GM19372 (cell line): Measurements from ENCODE around the gene CROCC2.

ENCODE experiments used
- ATAC-seq: cut with Tn5 transposase; IDR thresholded peaks from one replicate; pipeline ENCODE4 v1.9.1; 2021; ENCODE audit warnings: mild to moderate bottlenecking, low read depth, moderate library complexity; ENCODE audit not compliant: unreplicated experiment

CROCC2 gene

DNA sequence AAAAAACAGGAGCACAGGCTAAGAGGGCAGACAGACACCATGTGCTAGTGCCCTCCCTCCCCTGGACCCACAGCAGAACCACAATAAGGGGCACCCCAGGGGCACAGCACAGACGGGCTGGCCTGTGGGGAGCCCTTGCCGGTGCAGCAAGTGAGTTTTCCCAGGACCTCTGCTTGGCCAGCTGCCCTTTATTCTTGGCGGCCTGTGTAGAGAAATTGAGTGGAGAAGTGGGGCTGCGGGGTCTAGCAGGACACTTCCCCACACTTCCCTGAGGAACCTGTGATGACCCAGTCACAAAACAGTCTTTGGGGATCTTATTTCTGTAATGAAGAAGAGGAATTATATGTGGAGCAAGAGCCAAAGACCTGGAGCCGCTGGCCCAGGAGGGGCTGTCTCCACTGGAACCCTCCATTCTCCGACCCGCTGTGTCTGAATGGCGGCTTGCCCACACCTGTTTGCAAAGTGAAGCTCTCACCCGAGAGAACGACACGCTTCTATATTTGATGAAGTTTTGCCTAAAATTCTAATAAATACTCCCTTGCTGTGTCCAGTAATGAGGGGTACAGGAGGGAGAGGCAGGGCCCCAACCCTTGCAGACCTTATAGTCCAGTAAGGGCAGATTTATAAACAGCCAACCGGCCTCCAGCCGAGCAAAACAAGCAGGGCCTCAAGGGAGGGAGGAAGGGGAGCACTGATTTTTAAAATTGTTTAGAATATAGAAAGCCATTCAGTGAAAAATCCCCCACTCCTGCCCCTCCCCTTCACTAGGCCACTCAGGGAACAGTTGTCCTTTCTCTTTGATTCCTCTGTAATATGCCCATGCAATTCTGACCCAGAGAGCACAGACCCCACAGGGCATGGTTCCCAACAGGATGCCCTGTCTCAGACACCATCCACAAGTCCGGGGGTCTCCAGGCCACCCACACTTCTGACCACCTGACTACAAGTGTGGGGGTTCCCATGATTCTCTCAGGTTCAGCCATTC, 47.6 kb downstream of the CROCC2 start:
- no peak for ATAC-seq

GRCh38 chr2:240954436-240955305, 48.5 kb downstream of the CROCC2 start:
- no peak for ATAC-seq

GRCh38 chr2:240955306-240956170, 49.4 kb downstream of the CROCC2 start:
- ATAC-seq: no peak

DNA sequence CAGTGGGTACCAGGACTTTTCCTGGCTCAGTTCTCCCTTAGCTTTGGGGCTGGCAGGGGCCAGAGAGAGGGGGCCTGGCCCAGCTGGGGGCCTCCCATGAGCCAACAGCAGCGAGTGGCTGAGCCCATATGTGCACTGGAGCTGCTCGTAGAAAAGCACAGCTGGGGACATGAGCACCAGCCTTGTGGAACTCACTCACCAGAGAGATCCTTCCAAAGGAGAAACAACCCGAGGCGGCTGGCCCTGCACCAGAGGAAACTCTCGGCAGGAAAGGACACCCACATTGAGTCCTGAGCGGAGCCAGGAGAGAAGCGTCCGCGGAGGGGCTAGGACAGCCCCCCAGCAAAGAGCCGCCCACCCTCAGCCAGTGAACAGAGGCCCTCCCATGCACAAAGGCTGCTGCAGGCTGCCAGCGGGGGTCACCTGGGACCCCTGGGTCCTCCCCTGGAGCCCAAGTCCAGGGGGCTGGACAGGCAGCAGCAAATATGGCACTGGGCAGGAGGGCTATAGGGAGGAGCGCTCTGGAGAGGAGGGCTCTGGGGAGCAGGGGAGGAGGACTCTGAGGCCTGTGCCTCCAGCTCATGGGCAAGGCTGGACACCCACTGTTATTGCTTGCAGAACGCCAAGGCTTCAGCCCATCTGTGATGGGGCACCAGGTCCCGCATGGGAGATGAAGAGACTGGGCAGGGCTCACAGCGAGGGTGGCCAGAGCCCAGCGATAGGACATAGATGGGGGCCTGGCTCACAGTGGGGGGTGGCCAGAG, 50.2 kb downstream of the CROCC2 start:
- ATAC-seq: no peak

DNA sequence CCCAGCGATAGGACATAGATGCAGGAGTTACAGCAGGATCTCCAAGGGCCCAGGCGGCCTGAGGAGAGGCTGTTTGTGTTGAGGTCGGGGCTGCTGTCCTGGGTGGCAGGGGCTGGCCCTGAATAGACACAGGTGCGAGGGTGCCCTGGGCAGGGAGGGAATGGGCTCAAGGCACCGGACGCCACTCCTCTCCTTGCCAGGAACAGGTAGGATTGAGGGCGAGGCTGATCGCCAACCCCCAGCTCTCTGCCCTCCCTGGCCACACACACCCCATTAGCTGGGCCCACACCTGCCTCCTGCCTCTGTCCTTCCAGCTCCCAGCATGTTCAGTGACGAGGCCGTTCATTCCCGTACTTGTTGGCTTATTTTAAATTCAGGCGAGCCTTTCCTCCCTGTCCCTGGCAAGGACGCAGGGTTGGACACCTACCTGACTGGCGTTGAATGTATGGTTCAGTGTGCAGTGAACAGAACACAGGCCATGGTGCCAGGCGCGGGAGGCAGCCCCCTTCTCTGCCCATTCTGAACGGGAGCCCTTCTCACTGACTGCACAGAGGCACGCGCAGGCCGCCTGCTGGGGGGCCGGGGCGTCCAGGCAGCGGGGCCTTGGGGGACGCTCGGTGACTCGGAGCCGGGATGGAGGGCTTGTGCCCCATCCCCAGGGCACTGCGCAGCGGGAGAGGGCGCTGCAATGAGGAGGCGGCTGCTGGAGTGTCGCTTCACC, 51.0 kb downstream of the CROCC2 start:
- ATAC-seq: no peak

GRCh38 chr2:240957656-240958365, 51.7 kb downstream of the CROCC2 start:
- ATAC-seq: no peak

DNA sequence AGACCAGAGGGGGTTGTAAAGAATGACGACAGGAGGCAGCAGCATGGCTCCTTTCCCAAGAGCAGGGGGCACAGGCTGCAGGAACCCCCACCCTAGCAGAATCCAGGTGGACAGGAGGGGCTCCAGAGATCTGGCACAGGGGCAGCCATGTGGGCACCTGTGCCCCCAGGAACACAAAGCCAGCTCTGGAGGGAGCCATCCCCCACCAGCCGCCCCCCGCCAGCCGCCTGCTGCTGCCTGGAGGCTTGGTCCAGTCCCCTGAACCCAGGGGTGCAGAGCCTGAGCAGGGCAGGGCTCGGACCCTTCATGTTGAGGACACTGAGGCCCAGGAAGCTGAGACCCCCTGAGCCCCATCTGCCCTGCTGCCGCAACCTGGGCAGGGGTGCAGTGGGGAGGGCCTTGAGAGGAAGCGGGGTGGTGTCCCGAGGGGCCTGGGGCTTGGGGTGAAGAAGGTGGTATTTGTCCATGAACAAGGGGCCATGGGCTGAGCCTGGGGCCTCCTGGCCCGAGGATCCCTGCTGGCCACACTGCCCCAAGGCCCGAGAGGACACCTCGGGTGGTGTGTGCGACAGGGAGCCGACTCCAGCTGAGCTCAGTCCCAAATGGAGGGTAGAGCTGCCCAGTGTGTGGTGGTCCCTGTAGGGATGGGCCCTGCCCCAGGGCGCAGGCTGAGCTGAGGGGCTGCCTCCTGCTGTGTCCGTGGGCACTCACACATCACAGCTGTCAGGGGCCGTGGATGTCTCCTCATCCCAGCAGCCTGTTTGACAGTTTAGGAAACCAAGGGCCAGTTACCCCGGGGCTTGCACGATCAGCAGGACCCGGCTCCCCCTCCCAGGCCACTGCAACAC, 52.5 kb downstream of the CROCC2 start:
- no peak for ATAC-seq

GRCh38 chr2:240959214-240959940, 53.2 kb downstream of the CROCC2 start:
- ATAC-seq: no peak

DNA sequence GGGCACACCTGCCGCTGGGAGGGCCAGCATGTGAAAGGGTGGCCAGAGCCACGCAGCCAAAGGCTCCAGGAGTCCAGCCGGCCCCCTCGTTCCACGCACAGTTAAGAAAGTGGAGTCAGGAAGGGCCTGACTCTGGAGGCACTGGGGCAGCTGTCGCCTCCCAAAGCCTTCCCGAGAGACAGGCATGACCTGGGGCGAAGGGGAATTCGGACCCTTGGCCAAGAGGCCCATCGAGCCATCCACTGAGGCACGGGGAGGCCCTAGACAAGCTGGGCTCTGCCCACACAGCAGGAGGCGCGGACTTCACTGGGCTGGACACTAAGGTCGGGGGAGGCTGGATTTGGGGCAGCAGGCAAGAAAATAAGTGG, 53.8 kb downstream of the CROCC2 start:
- ATAC-seq: no peak

DNA sequence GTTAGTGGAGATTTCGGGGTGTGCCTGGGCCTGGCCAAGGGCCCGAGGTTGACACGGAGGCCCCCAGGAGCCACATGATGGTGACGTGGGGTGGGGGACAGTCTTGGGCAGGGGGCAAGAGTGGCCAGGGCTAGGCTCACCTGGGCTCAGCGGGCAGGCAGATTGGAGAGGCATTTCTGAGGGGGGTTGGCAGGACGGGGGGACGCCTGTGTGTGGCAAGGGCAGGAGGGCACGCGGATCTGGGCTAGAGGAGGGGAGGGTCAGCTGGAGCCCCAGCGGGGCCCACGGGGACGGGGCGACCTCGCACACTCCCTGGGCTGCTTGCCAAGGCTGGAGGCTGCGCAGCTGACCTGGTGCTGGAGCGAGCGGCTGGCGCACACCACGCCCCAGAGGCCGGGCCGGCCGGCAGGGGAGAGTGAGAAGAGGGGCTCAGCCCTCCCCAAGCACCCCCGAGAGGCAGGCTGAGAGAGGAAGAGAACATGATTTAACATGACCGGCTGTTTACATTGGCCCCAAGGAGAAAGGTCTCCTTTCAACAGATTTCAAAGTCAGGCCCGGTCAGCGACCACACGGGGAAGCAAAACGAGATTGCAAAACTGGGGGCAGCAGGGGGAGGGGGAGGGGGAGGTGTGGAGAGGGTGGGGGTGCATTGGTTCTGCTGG, 54.3 kb downstream of the CROCC2 start:
- no peak for ATAC-seq

- no peak for ATAC-seq
Observed at GRCh38 chr2:240960971-240961876, 55.1 kb downstream of the CROCC2 start.

- no peak for ATAC-seq
Observed at GRCh38 chr2:240961910-240962299, 55.8 kb downstream of the CROCC2 start.

- ATAC-seq: no peak
Observed at GRCh38 chr2:240962300-240963064, 56.3 kb downstream of the CROCC2 start.

DNA sequence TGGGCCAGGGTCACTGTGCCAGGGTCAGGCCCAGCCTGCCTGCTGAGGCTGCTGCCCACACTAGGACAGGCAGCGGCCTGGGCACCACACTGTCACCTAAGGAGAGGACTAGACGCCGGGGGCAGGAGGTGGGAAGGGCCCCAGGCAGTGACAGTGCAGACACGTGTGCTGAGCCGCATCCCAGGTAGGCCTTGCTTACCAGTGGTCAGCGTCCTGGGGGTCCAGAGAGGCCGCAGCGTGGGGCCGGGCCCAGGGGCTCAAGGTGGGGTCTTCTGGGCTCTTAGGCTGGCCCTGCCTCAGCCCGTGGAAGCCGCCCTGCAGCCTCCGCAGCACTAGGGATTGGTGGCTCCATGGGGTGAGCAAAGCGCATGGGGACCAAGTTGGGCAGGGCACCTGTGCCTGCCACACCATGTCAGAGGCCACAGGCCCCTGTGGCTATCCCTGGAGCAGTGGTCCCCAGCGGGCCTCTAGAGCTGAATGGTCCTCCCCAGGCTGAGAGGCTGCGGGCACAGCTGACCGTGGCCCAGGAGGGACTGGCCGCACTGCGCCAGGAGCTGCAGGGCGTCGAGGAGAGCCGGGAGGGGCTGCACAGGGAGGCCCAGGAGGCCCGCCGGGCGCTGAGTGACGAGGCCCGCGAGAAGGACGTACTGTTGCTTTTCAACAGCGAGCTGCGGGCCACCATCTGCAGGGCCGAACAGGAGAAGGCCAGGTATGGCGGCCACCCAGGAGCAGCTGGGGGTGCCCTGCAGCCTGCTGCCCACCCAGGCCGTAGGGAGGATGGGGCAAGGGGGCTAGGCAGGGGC, 57.1 kb downstream of the CROCC2 start:
- no peak for ATAC-seq
